T-helper 9 cell (primary cell): Measurements from ENCODE around the gene MED9.
"Not testable (repeated sequence)": the region's sequence is repeated elsewhere in the genome, so short reads cannot be mapped to it uniquely, and the experiment has no call there.

ENCODE experiments used
- DNase-seq: peaks from one replicate; pipeline ENCODE4 v3.0.0-alpha.2; 2020

The MED9 gene

DNA sequence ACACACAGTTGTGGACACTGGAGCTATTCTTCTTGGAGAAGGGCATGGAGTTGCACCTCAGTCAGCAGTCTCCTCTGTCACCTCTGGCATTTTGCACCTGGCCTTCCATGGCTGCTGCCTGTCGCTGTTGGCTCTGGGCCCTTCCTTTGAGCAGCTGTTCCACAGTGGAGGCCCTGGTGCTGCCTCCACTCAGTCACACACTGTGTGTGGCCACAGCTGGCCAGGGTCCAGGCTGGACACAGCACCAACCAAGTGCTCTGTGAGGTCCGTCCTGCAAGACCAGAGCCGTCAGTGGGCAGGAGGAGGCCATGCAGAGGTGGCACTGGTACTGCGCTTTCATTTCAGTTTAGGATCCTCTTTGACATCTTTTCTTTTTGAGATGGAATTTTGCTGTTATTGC lies 21.6 kb upstream of the MED9 start:
- DNase-seq: no peak

DNA sequence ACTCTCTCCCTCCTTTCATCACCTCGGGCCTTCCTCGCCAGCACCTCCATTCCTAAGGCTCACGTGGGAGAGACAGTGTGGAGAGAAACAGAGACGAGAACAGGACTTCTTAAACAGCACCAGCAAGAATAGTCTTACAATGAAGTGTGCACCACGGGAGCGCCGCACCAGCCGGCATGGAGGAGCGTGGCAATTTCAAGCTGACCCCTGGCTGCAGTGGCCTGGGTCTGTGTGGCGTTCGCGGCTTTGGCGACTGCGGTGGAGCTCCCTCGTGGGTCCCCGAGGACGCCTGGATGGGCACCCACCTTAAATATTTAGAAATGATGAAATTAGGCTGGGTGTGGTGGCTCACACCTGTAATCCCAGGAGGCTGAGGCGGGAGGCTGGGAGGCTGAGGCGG lies 20.5 kb upstream of the MED9 start:
- DNase-seq: no peak

DNA sequence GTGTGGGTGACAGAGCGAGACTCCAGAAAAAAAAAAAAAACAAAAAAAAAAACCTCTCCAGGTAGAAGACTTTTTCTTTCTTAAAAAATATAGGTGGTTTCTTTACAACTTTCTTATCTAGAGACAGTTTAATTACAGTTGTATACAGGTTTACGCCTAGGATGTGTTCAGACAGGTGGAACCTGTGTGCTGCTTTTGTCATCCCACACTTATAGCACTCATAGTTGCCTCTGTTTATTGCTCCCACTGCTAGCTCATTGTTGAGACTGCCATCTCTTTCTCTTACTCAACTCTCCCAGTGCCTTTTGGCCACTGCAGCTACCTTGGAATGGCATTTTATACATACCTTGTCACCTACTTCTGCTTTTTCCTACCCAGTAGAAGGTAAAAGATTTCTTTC lies 19.1 kb upstream of the MED9 start:
- DNase-seq: no peak

DNA sequence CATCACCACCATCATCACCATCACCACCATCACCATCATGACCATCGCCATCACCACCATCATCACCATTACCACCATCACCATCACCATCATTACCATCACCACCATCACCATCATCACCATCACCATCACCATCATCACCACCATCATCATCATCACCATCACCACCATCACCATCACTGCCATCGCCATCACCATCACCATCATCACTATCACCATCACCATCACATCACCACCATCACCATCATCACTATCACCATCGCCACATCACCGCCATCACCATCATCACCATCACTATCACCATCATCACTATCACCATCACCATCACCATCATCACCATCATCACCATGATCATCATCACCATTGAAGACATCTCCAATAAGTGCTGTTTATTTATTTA lies 16.8 kb upstream of the MED9 start:
- DNase-seq: no peak

DNA sequence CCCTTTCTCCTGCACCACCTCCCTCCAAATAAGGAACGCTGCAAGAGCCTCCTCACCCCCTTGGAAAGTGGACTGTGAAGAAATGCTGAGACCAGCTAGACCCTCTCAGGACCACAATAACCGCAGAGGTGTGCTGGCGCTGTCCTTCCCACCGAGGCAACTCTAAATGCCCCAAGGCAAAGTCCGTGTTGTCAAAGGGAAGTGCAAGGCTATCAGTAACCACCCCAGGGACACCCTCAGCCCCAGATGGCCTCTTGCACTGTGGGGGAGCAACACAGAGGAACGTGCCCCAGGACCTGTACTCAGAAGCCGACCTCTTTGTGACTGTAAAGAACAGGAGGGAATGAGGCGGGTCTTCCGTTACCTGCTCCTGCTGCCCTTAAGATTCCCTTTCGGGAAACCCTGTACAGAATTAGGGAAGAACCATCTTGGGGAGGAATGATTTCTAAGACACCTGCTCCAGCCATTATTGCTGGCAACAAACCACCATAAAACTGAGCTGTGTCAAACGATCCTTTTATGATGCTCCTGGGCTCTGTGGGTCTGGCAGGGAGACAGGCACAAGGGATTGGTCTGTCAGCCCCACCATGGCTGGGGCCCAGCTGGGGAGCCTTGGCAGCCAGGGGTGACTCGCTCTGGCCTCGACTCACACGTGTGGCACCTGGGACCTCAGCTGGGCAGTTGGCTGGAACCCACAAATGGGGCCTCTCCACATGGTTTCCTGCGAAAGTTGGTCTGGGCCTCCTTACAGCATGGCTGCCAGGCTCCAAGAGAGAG lies 14.6 kb upstream of the MED9 start:
- DNase-seq: no peak

DNA sequence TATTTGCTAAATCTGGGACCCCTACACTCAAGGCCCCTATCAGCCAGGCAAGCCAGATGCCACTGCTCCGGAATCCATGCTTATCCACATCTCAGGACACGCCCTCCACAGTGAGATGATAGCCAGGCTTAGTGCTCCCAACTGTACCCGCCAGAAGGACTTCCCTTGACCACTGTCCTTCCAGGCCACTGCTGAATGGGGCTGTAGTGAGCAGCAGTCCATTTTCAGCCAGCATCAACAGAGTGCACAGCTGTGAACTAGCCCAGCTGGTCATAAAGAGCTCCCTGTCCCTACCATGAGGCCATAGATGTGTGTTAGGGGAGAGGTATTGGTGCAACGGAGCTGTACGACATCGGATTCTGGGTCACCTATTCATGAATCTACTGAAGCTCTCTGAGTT lies 13.0 kb upstream of the MED9 start:
- no peak for DNase-seq

DNA sequence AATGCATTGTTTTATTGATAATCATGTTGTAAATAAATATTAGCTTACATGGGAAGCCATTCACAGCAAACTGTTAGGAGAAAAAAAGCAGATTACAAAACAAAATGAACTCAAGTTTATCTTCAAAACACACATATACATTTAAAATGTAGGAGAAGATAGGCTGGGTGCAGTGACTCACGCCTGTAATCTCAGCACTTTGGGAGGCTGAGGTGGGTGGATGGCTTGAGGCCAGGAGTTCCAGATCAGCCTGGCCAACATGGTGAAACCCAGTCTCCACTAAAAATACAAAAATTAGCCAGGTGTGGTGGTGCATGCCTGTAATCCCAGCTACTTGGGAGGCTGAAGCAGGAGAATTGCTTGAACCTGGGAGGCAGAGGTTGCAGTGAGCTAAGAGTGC lies 10.9 kb upstream of the MED9 start:
- DNase-seq: not testable (repeated sequence)

DNA sequence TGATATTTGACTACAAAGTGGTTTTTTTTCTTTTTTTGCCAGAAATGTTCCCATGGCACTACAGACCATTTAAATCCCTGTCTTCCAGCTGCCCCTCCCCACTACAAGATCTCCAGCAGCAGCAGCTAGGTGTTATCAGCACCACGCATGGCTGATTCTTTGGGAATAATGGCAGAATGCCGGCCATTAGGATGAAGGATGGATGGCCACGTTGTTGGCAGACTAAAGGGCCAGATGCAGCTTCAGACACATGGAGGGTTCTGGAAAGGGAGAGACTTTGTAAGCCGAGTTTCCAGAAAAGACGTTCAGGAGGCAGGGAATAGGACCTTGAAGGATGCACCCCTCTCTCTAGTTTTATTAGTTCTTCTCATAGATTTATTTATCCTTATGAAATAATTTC lies 10.3 kb upstream of the MED9 start:
- no peak for DNase-seq

DNA sequence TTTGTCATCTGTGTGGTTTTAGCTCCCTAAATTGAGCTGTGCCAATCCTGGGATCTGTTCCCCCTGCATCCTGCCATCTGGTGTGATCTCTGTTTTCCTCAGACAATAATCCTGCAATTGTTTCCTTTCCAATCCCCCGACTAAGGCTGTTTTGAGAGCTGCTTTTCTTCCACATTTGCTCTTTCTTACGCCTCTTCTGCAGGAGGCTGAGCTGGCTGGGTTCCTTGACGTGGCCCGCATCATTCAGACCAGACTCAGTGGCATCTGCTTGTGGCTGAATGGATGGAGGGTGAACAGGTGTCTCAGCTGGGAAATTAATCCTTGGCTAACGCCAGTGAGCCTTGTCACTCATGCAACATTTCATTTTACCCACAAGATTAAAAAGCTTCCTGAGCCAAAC lies 9.8 kb upstream of the MED9 start:
- DNase-seq: no peak

DNA sequence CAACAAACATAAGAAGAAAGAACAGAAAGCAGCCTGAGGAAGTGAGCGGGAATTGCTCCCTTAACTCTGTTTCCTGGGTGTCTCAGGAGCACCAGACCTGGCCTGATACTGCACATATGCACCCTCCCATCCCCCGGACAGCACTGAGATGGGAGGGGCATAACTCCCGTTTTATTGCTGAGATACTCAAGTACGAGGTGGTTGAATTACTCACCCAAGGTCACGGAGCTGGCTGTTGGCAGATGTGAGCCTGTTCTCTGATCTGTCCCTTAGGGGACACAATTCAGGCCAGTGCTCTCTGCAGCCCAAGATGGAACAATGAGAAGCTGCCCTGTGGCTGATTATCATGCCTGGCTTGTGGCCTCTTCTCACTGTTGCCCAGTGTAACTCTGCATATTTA lies 9.1 kb upstream of the MED9 start:
- no peak for DNase-seq

DNA sequence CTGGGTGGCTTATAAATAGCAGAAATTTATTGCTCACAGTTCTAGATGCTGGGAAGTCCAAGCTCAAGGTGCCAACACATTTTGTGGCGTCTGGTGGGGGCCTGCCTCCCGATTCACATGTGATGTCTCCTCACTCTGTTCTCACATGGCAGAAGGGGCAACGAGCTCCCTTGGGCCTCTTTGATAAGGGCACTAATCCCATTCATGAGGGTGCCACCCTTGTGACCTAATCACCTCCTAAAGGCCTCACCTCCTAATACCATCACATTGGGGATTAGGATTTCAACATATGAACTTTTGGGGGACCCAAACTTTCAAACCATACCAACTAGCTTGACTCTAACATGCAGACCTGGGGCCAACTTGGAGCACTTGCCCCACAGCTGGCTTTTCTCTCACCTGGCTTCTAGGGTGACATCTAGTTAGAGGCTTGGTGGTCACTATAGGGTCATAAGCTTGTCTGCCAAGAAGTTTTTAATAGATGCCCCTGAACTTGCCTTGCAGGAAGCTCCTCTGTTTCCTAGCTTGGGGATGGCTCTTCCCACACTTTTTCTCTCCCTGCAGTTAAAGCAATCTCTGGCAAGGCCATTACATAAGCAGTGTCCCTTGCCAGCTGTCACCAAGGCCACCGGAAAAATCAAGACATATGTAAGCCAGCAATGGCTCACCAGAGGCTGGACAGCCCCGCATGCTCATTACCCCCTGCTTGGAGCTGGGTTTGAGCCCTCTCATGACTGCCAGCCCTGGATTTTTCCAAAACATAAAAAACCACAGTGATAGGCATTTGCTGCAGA lies 8.4 kb upstream of the MED9 start:
- no peak for DNase-seq

DNA sequence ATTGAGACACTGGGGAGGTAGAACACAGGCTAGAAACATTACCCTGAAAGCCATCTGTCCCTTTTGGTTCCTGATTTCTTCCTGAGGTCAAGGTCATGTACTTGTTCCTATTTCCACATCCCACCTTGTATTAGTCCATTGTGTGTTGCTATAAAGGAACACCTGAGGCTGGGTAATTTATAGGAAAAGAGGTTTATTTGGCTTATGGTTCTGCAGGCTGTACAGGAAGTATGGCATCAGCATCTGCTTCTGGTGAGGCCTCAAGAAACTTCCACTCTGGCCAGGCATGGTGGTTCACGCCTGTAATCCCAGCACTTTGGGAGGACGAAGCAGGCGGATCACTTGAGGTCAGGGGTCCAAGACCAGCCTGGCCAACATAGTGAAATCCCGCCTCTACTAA lies 7.4 kb upstream of the MED9 start:
- no peak for DNase-seq

DNA sequence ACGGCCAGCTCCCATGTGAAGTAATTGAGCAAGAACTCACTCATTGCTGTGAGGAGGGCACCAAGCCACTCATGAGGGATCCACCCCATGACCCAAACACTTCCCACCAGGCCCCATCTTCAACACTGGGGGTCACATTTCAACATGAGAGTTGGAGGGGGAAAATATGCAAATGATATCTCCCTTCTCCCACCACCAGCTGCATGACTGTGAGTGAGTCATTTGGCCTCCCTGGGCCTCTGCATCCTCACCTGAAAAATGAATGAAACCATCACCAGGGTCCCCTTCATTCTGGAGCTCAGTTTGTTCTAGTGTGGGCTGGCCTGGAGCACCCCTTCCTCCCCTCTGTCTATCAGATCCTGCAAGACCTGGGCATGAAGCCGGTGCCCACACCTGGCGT lies 6.8 kb upstream of the MED9 start:
- DNase-seq: no peak

DNA sequence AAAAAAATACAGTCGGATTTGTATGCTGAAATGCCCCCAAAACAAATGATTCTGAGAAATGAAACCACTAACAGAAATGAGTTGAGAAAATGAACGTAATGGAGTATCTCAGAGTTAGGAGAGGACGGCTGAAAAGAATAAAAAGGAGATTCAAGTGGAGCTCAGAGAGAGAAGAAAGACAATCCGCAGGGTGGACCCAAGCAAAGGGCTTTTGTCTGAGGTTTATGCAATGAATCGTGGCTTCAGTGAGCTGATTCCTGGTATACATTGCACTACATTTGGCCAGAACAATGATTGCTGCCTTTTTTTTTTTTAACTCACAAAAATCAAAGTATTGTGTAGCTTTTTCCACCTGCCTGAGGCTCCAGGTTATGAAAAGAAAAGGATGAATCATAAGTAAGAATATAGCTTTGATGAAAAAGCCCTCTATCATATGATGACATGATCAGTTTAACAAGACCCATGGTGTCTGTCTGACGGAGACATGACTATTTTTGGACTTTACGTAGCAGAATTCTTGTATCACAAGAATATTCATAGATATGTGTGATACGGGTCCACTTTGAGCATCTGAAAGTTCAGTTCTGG lies 4.4 kb upstream of the MED9 start:
- no peak for DNase-seq

DNA sequence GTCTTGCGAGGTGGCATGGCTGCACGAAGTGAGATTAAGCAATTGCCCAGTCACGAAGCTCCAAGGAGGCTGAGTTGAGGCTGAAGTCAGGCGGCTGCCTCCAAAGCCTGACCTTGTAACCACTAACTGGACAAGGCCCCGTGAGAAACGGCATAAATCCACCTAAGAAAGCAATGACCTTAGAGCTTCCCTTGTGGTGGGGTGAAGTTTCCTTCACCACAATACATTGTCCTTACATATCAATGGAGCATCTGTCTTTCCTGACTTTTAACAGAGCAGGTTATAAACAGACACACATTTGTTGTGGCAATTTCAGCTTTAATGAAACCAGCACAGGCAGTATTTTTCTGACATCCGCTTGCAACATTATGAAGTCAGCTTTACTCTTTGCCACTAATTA lies 2.5 kb upstream of the MED9 start:
- no peak for DNase-seq

DNA sequence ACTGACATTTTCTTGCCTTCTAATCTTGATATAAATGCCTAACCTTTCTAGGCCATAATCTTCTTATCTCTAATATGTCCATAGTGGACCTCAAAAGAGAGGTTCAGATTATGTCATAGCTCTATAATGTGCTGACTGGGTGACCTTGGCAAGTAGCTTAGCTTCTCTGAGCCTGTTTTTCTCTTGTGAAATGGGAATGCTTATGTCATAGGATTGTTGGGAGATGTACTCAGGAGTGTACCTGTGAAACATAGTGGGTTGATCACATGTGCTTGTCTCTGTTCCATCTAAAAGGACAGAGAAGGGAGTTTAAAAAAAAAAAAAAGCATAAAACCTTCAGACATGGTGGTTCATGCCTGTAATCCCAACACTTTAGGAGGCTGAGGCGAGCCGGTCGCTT lies 2.4 kb downstream of the MED9 start:
- no peak for DNase-seq

DNA sequence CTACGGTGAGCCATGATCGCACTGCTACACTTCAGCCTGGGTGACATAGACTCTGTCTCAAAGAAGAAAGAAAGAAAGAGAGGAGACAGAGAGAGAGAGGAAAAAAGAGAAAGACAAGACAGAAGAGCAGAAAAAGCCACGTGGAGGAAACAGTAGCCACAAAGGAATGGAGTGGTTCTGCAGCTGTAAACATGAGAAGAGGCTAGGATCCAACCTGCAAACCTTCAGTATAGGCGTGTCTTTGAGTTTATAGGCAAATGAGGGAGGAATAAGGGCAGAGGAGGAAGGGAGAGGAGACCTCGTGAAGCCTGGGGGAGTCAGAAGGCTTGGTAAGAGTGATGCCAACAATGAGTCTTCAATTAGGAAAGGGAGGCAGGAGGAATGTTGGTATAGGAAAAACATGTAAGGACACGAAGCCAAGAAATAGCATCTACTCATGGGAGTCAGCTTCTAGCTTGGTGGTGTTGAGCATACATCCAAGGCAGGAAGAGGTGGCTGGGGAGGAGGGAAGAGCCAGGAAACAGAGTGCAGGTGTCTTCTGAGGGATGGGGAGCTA lies 3.9 kb downstream of the MED9 start:
- DNase-seq: no peak

DNA sequence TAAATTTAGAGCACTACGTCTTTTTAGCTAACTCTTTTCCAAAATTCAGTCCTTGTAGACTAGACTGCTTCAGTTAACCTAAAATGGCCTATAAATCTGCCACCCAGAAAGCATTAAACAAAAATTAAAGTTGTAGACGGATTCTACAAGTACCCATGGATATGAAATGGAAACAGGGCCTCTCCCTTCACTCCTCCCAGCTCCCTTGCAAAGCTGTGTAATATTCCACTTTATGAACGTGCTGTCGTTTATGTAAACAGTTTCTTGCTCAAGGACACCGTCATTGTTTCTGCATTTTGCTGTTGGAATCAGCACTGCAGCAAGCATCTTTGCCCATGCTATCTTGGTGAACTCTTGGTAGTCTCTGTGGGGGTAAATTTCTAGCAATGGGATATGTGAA lies 5.1 kb downstream of the MED9 start:
- DNase-seq: no peak

DNA sequence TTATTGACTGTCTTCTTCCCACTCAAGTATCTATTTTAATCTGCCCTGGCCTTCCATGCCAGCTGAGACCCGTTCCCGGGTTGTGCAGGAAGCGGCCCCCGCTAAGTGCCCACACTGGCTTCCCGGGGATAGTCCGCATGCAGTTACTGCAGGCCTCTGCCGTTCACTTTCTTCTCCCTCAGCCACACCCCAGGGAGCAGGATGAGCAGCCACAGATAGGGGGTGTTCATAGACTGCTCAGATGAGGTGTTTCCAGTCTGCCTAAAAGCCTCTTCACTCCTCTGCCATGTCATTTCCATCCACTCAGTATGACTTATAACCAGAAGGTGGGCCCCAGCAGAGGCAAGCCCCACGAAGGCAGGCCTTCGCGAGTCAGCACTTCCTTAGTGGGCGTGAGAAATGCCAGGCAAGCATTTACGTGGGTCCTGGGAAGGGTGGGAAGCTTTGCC lies 7.7 kb downstream of the MED9 start:
- no peak for DNase-seq

DNA sequence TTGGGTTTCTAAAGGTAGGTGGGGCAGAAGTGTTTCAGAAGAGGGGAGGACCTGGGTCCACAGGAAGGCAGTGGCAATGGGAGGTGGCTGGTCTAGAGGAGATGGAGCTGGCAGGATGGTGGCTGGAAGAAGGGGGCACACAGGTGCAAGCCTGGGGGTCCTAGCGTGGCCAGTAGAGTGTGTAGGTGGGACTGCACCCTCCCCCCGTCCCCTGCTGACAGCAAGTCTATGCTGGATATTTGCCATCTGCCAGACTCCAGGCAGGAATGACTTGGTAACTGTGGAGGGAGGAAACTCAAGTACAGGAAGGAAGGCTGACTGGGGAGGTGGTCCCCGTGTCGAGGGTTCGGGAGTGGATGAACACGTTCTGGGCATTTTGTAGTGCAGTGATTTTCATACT lies 8.6 kb downstream of the MED9 start:
- DNase-seq: no peak

DNA sequence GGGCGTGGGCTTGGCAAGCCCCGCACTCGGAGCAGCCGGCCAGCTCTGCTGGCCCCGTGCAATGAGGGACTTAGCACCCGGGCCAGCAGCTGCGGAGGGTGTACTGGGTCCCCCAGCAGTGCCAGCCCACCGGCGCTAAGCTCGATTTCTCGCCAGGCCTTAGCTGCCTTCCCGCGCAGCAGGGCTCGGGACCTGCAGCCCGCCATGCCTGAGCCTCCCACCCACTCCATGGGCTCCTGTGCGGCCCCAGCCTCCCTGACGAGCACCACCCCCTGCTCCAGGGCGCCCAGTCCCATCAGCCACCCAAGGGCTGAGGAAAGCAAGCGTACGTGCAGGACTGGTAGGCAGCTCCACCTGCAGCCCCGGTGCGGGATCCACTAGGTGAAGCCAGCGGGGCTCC lies 9.6 kb downstream of the MED9 start:
- not testable (repeated sequence) for DNase-seq

DNA sequence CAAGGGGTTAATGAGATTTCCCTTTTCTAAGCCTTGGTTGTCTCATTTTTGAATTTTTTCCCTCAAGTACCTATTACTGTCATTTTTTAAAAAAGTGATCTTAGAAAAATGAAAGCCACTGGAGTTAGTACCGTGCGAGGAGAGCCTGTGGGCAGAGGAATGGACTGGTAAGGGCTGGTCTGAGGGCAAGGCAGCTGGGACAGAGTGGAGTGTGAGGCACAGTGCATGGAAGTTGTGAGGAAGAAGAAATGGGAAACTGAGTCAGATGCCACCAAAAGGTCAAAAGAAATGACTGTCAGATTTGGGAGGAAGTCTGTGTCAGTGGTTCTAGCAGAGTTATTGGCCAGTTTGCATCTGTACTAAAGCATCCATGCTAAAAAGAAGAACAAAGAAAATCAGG lies 11.2 kb downstream of the MED9 start:
- no peak for DNase-seq

DNA sequence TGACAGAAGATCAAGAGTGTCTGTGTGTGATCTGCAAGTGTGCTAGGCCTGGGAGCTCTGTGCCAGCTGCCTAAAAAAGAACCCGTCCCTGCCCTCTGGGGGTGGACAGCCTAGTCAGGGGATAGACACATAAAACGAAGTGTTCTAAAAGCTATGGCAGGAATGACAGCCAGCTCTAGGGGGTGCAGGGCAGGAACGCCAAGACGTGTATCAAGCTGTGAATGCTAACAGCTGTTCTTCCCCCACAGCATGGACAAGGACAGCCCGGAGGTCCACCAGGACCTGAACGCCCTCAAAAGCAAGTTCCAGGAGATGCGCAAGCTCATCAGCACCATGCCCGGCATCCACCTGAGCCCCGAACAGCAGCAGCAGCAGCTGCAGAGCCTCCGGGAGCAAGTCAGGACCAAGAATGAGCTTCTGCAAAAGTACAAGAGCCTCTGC lies 14.3 kb downstream of the MED9 start:
- DNase-seq: no peak

DNA sequence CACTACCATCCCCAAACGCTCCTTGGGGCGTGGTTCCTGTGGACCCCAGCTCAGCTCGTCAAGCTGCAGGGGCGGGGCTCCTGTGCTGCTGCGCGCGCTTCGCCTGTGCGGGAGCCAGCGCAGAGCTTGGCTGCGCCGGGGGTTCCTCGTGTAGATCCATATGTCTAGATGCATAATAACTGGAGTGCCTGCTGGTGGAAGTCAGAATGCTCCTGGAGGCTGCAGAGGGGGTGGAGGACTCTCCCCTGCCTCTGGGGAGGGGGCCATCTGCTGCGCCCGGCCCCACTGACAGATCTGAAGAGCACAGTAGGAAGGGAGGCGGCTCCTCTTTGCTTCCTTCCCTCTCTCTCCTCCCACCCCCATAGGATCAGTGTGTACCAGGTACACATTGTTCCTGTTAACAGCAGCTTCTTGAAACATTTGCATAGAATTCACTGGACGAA lies 14.8 kb downstream of the MED9 start:
- no peak for DNase-seq
